OCI-M1 (cell line): ENCODE results near the gene LPAR6.

Experiments used
- DNase-seq: peaks from one replicate; lab custom pipeline; 2025; lab: John Stamatoyannopoulos, UW

Gene LPAR6

DNA sequence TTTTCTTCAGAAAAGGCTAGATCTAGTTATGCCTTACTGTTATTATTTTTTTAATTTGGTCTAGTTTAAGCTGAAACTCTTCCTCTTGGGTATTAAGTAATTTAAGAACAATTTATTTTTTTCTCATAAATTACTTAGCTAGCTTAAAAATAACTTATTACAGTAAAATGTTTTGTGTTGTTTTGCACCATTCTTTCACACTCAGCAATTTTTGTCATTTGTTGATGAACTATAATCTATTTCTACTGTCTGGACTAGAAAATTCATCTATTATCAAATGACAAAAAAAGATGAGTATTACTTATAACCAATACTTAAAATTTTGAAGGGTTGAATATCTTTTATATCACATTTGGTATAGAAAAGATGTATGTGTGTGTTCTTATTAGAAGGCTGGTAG is 1.6 kb upstream of the LPAR6 start:
- no peak for DNase-seq

DNA sequence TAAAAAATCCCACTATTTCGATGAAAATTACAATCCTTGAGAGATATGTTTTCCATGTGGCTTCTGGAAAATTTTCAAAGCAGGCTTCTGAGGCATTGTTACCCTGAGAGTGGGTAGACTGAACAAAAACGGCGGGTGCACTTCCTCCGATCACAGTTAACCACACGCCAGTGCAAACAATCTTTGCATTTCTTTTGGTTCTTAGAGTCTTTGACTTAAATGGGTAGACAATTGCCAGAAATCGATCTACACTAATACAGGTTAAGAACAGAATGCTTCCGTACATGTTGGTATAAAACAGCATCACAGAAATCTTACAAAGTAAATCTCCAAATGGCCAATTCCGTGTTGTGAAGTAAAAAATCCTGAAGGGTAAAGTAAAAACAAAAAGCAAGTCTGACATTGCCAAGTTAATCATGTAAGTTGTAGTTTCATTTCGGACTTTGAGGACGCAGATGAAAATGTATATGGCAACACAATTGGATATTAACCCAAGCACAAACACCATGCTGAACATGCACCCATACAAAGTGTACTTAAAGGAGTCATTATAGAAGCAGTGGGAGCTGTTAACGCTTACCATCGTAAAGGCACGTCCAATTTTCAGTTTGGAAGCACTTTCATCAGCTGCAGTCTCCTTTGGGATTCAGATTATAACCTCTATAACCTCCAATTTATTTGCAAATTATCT is 927 bp downstream of the LPAR6 start:
- peak; percentile 59 for DNase-seq

DNA sequence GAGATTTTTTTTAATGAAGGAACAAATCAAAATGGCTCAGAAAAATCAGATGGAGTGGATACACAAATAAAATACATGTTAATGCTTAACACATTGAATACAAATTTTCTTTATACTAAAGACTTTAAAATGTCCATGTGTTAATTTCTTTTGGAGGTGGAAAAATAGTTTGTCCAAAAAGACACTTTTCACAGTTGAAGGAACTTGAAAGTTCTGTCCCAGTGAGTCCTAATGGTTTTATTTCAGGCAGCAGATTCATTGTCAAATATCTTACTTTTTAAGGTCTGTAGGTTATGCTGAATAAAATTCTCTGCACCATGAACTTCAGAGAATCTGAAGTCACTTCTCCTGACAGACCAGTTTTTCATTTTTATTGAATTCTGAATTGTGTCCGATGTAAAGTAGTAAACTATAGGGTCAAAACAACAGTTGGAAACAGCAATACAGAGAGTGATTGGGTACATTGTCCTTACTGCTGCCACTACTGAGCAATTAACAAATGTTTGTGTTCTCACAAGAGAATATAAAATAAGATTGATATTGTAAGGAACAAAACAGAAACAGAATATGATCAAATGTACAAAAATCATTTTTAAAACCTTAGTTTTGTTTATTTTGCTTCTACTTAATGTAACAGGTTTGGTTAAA is 1.6 kb downstream of the LPAR6 start:
- peak; percentile 24 for DNase-seq

DNA sequence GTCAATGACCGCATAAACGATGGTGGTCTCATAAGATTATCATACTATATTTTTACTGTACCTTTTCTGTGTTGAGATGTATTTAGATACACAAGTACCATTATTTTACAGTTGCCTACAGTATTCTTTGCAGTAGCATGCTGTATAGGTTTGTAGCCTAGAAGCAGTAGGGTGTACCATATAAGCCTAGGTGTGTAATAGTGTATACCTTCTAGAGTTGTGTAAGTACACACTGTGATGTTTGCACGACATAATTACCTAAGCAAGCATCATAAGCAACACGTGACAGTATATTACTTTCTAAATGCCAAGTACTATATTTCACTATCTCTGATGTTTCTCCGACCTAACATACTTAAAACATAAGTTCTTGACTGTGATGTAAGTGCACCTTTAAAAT is 2.7 kb downstream of the LPAR6 start:
- no peak for DNase-seq

DNA sequence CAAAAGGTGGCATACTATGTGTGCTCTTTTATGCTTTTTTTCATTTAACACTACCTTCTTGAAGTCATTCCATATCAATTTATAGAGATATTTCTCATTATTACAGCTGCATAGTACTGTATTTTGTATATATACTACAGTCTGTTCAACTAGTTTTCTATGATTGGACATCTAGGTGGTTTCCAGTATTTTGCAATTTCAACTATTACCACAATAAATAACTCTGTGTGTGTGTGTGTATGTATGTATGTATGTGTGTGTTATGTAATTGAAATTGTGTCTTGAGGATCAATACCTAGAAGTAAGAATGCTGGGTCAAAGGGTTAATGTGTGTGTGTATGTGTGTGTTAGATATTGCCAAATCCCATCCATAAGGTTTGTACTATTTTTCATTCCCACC is 7.0 kb downstream of the LPAR6 start:
- DNase-seq, result no peak

GRCh38 chr13:48404952-48405351 is 8.0 kb downstream of the LPAR6 start:
- no peak for DNase-seq

DNA sequence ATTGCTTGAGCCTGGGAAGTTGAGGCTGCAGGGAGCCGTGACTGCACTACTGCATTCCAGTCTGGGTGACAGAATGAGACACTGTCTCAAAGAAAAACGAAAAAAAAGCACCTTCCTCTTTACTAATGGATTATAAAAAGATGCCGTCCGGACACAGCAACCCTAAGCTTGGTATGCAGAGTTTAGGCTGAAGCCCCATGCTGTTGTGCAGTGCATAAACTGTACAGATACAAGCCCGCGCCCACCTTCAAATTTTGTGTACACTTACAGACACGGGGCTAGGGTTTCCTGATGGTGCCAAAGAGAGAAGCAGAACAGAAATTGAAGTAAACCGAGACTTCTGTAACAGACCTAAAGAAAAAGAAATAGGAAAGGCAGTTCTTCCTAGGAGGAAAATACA is 9.0 kb downstream of the LPAR6 start:
- DNase-seq, result no peak

DNA sequence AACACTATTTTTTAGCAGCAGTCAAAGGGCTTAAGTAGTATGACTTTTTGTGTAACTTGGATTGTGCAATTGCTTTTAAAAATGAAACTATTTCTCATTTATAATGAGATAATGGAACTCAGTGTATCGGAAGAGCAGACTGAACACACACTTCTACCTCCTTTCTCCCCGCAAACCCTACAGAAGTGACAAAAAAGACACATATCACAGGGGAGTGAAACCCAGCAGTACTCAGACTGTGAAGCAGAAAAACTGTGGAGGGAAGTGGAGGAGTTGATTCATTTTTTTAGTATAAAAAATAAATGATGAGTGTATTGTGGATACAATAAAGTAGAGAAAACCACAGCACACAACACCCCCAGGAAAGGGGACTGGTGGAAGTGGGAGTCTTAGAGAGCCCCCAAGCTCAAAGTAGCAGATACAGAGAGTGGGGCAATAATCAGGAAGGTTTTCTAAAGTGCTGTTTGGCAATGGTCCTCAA is 9.7 kb downstream of the LPAR6 start:
- peak; percentile 31 for DNase-seq

GRCh38 chr13:48402325-48402932 is 10.5 kb downstream of the LPAR6 start:
- DNase-seq, result no peak

DNA sequence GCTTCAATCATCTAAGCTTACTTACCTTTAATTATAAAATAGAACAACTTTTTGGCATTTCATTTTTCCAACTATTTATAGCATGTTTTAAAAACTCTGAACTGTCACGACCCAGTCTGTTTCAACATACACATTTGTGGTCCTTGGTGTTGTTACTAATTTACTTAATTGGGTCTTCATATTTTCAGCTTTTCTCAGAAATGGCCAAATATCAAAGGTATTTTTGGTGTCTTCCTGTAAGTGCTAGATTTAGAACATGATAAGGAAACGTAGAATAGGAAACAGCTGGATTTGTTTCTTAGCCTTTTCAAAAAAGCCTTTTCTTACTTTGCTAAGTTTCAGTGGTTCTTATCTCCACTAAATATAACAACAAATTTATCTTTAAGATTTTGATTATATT is 11.4 kb downstream of the LPAR6 start:
- no peak for DNase-seq

- DNase-seq, result peak; percentile 50
These were observed 12.0 kb downstream of the LPAR6 start for GRCh38 chr13:48400850-48401291.

- no peak for DNase-seq
These were observed 12.7 kb downstream of the LPAR6 start for GRCh38 chr13:48400090-48400694.

DNA sequence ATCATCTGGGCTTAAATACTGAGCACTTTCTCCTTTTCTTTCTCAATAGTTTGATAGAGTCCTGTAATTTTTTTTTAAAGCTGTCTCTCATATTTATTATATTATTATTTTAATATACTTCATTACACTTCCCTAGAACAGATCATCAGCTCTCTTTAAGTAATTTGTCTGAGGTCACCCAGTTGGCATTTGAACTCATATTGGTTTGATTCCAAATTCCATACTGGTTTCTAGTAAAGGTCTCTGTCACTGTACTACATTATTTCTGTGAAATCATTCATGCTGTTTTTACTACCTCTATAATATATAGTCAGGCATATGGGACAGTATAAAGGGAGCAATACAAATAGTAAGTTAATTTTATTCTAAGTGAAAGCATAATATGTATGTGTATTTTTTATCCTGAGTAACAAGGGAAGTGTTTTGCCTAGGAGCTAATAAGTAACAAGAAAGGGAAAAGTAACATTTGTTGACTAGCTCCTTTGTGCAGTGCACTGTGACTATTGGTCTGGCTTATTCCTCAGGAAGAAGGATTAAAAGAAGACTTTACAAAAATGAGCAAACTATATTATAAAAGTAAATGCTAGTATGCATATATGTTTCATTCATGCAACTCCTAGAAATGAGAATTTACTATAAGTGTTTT is 14.3 kb downstream of the LPAR6 start:
- DNase-seq, result no peak

- no peak for DNase-seq
These were observed 15.2 kb downstream of the LPAR6 start for GRCh38 chr13:48397744-48398143.

- DNase-seq, result no peak
These were observed 19.2 kb downstream of the LPAR6 start for GRCh38 chr13:48393698-48394085.

DNA sequence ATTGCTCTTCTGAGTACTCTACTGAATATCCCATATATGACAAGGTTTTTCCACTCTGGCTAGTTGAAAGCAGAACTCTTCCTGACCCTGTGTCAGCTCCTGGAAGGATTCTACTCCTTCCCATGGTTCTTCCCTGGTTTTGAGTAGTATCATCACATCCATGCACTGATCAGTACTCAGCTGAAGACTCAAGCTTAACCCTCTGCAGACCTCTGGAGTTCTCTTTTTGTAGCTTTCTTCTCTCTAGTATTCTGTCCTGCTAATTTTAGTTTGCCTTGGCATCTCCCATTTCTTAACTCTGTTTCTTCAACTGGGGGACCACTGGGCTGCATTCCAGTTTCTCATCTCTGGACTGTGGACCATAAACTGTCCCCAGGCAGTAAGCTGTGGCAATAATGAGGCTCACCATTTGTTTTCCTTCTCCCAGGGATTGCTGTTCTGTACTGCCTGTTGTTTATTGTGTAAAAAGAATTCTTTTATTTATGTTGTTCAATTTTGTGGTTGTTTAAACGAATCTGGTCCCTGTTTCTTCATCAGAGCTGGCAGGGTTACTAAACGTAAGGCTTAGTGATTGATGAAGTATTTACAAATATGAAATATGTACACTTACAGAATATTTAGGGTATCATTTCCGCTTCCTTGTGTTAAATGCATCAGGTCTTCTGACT is 19.7 kb downstream of the LPAR6 start:
- no peak for DNase-seq

DNA sequence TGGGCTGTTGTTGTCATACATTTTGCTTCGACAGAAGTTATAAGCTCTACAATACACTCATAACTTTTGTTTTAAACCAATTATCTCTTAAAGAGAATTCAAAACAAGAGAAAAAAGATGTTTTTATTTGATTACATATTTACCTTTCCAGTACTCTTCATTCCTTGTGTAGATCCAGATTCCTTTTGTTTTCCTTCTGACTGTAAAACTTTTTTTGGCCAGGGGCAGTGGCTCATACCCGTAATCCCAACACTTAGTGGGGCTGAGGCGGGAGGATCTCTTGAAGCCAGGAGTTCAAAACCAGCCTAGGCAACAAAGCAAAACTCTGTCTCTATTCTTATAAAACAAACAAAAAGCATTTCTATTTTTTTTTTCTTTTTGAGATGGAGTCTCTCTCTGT is 21.7 kb downstream of the LPAR6 start:
- no peak for DNase-seq

DNA sequence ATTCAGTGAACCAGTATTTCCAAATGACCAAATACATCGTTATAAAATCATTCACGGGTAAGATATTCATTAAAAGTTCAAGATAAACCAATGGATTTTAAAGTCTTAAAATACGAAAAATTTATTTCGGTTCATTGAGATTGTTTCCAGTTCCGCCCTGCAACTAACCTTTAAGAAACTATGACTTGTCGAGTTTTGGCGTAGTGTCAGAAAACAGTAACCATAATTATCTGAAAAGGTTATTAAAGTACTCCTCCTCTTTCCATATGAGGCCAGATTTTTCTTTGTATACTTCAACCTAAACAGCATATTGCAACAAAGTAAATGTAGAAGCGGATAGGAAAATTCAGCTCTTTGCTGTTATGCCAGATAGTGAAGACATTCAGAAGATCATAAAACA is 26.1 kb downstream of the LPAR6 start:
- no peak for DNase-seq

GRCh38 chr13:48383384-48383783 is 29.5 kb downstream of the LPAR6 start:
- no peak for DNase-seq

GRCh38 chr13:48380581-48380980 is 32.3 kb downstream of the LPAR6 start:
- no peak for DNase-seq

GRCh38 chr13:48377857-48378256 is 35.1 kb downstream of the LPAR6 start:
- DNase-seq, result no peak

DNA sequence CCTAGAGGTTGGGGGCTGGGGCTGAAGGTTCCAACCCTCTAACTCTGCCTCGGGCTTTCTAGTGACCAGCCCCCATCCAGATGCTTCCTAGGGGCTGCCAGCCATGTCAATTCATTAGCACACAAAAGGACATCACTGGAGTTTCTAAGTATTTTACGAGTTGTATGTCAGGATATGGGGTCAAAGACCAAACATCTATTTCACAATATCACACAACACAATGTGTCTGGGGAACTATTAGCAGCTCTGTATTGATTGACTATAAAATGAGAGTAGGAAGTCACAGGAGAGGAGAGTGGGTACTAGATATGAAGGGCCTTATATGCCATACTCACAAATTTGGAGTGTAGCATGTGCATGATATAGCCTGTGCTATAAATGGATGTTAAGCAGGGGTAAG is 42.1 kb downstream of the LPAR6 start:
- DNase-seq, result no peak
